Fibroblast of lung (primary cell): ENCODE data around the gene AFAP1. TPM values are rescaled to one million over a fixed set of nuclear protein-coding genes. Genes with fewer than 3 reads are reported as not detected.
A peak's percentile ranks its signal among the peaks of the same experiment; 100 is the strongest.

Source experiments
- DNase-seq, 2 donors: peaks; one replicate each; pipeline versions ENCODE4 v3.0.0 to v3.0.0-alpha.2; 2010; ENCODE audit warnings: low read depth in 2 of 2
- H2AFZ ChIP-seq: 2 replicates; pipeline ENCODE4 v1.5.1; 2012; ENCODE audit warnings: low read length, control low read depth, inconsistent platforms
- H3K27ac ChIP-seq: 2 replicates; pipeline ENCODE4 v1.5.1; 2011; ENCODE audit warnings: low read length, control low read depth; ENCODE audit not compliant: insufficient read depth
- H3K27me3 ChIP-seq: 2 replicates; pipeline ENCODE4 v1.5.1; 2011; ENCODE audit warnings: mild to moderate bottlenecking, low read length; ENCODE audit not compliant: control insufficient read depth, insufficient read depth
- H3K36me3 ChIP-seq: 2 replicates; pipeline ENCODE4 v1.5.1; 2011; ENCODE audit warnings: low read length; ENCODE audit not compliant: control insufficient read depth, insufficient read depth
- H3K4me1 ChIP-seq: 2 replicates; pipeline ENCODE4 v1.5.1; 2011; ENCODE audit warnings: low read length; ENCODE audit not compliant: control insufficient read depth, insufficient read depth; ENCODE audit errors: extremely low read depth
- H3K4me2 ChIP-seq: 2 replicates; pipeline ENCODE4 v1.5.1; 2011; ENCODE audit warnings: low read length, control low read depth; ENCODE audit not compliant: insufficient read depth; ENCODE audit errors: extremely low read depth
- H3K4me3 ChIP-seq, 4 experiments: fragments of 200-600 bp in 1 of 4; sonication (generic) in 1 of 4; replicated peaks in 1 of 4; 2 replicates each; pipeline ENCODE4 v1.5.1; 2011 to 2016; ENCODE audit warnings: low read length in 4 of 4, low read depth in 3 of 4, mild to moderate bottlenecking in 3 of 4, control low read depth in 2 of 4, inconsistent platforms in 1 of 4, mixed read lengths in 1 of 4; ENCODE audit not compliant: insufficient read depth in 1 of 4; ENCODE audit errors: control extremely low read depth in 1 of 4
- H3K79me2 ChIP-seq: 2 replicates; pipeline ENCODE4 v1.5.1; 2012; ENCODE audit warnings: mild to moderate bottlenecking, low read length, inconsistent platforms; ENCODE audit not compliant: control insufficient read depth, insufficient read depth
- H3K9ac ChIP-seq: 2 replicates; pipeline ENCODE4 v1.5.1; 2011; ENCODE audit warnings: mild to moderate bottlenecking, low read length, control low read depth; ENCODE audit not compliant: insufficient read depth
- H3K9me3 ChIP-seq: 2 replicates; pipeline ENCODE4 v1.5.1; 2012; ENCODE audit warnings: low read depth, low read length; ENCODE audit not compliant: control insufficient read depth, insufficient read depth
- H4K20me1 ChIP-seq: 2 replicates; pipeline ENCODE4 v1.5.1; 2011; ENCODE audit warnings: low read length; ENCODE audit not compliant: control insufficient read depth, insufficient read depth; ENCODE audit errors: extremely low read depth
- CTCF ChIP-seq, 2 donors: IDR thresholded peaks in 1 of 2; conservative IDR thresholded peaks in 1 of 2; 1 replicate in 1 of 2; 2 replicates in 1 of 2; pipeline ENCODE4 v1.5.1; 2011 to 2012; ENCODE audit warnings: low read length in 2 of 2, control low read depth in 1 of 2, inconsistent platforms in 1 of 2, low read depth in 1 of 2, mild to moderate bottlenecking in 1 of 2
- EZH2 ChIP-seq: IDR thresholded peaks from 2 replicates; pipeline ENCODE4 v1.5.1; 2012; ENCODE audit warnings: low read length, control low read depth, mild to moderate bottlenecking; ENCODE audit errors: missing control alignments
- polyA plus RNA-seq, 2 donors: library from polyadenylated mRNA; depleted of rRNA in 1 of 2; stranded (reverse) in 1 of 2; unstranded in 1 of 2; fragments of >200 nt; gene quantifications; 2 replicates each; pipeline ENCODE4 v1.2.1, GENCODE V29; 2011 to 2012; ENCODE audit warnings: missing spikeins in 1 of 2
- total RNA-seq: library from RNA; depleted of rRNA; stranded (reverse); fragments of >200 nt; gene quantifications from 2 replicates; pipeline ENCODE4 v1.2.1, GENCODE V29; 2014

AFAP1 gene
- total and polyA plus RNA-seq, 2 donors (not counting 1 experiment from before 2014, with no cell fraction given) = 21.8 to 30.1 TPM

- Histone ChIP-seq H3K9me3 (no peaks in the 10 kb centered on the region), H3K27ac (no peak overlapping the region), H3K27me3 (no peaks in the 10 kb centered on the region), H3K9ac (no peak overlapping the region), H3K36me3 (peaks cover 14% of the 10 kb centered on the region), H3K4me2 (no peak overlapping the region), H3K4me3 (no peak overlapping the region), H3K4me1 (peaks cover 2% of the 10 kb centered on the region), H4K20me1 (no peaks in the 10 kb centered on the region), H2AFZ (no peak overlapping the region), H3K79me2 (peaks cover 3% of the 10 kb centered on the region)
- DNase-seq = peak; percentile 62 to 97
- TF ChIP-seq CTCF (conservative IDR thresholded peaks at IDR 0.05 in 1 of 2, IDR thresholded peaks at IDR 0.05 in 1 of 2; ENCODE audit: low read depth in 1 of 2, low read length in 2 of 2) (no peak), EZH2 (no peak)
Measured at GRCh38 chr4:7813674-7814073, 126.0 kb downstream of the AFAP1 start.

DNA sequence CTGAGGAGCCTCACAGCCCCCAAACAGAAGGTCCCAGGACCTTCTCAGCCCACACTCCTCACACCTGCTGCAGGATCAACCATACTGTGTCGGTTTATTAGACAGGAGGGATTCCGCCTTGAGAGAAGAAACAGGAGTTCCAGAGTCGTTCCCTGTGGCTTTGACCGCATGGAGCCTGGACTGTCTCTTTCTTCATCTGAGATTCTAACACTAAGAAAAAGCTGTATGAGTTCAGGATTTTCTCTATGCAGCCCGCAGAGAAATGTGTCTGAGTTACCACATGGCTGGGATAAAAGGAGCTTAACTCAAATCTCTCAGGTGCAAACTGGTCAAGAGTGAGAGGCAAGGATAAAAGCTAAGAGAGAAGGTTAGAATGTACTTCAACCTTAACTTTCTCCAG lies 126.7 kb downstream of the AFAP1 start:
- Histone ChIP-seq H2AFZ (no peak overlapping the region), H3K36me3 (peaks cover 9% of the 10 kb centered on the region), H3K4me2 (no peak overlapping the region), H3K79me2 (peaks cover 3% of the 10 kb centered on the region), H3K27me3 (no peaks in the 10 kb centered on the region), H4K20me1 (no peaks in the 10 kb centered on the region), H3K9ac (no peak overlapping the region), H3K4me1 (peaks cover 2% of the 10 kb centered on the region), H3K27ac (no peak overlapping the region), H3K4me3 (no peak overlapping the region), H3K9me3 (no peaks in the 10 kb centered on the region)
- no peak for DNase-seq
- no peak for TF ChIP-seq EZH2
- TF ChIP-seq CTCF (conservative IDR thresholded peaks at IDR 0.05 in 1 of 2, IDR thresholded peaks at IDR 0.05 in 1 of 2; ENCODE audit: low read depth in 1 of 2, low read length in 2 of 2) = no peak

- Histone ChIP-seq H3K36me3 (peaks cover 13% of the 10 kb centered on the region), H2AFZ (no peak overlapping the region), H3K9ac (no peak overlapping the region), H3K27ac (peak overlapping the region; percentile 65), H3K9me3 (no peaks in the 10 kb centered on the region), H3K4me3 (no peak overlapping the region), H4K20me1 (no peaks in the 10 kb centered on the region), H3K79me2 (peaks cover 3% of the 10 kb centered on the region), H3K4me2 (peak overlapping the region; percentile 55), H3K4me1 (peaks cover 6% of the 10 kb centered on the region), H3K27me3 (no peaks in the 10 kb centered on the region)
- peak in 1 of 2 donors; percentile 39 for DNase-seq
- no peak for TF ChIP-seq EZH2
- TF ChIP-seq CTCF (conservative IDR thresholded peaks at IDR 0.05 in 1 of 2, IDR thresholded peaks at IDR 0.05 in 1 of 2; ENCODE audit: low read depth in 1 of 2, low read length in 2 of 2) = no peak
Measured at GRCh38 chr4:7812231-7812857, 127.3 kb downstream of the AFAP1 start.
